Activated T-cell treated with anti-CD3 and anti-CD28 coated beads, Interleukin-2, amount 50 U/mL, for 4 hours (primary cell): ENCODE data around the gene GNG2. TPM values are rescaled to one million over a fixed set of nuclear protein-coding genes. Genes with fewer than 3 reads are reported as not detected.

Experiments used
- ATAC-seq, 2 donors: fragments of 200-7000 bp; cut with Tn5 transposase; one replicate each; pipeline ENCODE4 v1.10.0; 2021
- DNase-seq: peaks from one replicate; pipeline ENCODE4 v3.0.0-alpha.2; 2020
- H3K27me3 Mint-ChIP-seq: one replicate; pipeline ENCODE4 v1.8.0; 2021; ENCODE audit warnings: low read depth, mixed read lengths
- H3K36me3 Mint-ChIP-seq: one replicate; pipeline ENCODE4 v1.8.0; 2022; ENCODE audit warnings: mixed read lengths; ENCODE audit not compliant: insufficient read depth
- H3K4me1 Mint-ChIP-seq: one replicate; pipeline ENCODE4 v1.8.0; 2021; ENCODE audit warnings: low read depth, mixed read lengths
- H3K4me3 Mint-ChIP-seq: one replicate; pipeline ENCODE4 v1.8.0; 2021; ENCODE audit warnings: mild to moderate bottlenecking, moderate library complexity, mixed read lengths
- H3K9me3 Mint-ChIP-seq: one replicate; pipeline ENCODE4 v1.8.0; 2021; ENCODE audit warnings: mixed read lengths
- total RNA-seq, 3 donors: library from RNA; stranded (reverse); gene quantifications; one replicate each; pipeline ENCODE4 v1.2.1, GENCODE V29; 2021

Gene GNG2
- total RNA-seq = 10 to 100 TPM; 28.4 to 47.3 (median 42.9) TPM

- DNase-seq = peak; percentile 71
- H3K36me3 Mint-ChIP-seq = peaks cover 11% of the 10 kb centered on the region
- H3K4me1 Mint-ChIP-seq = peaks cover 69% of the 10 kb centered on the region
- ATAC-seq = peak; percentile 94
- no peaks in the 10 kb centered on the region for H3K27me3 Mint-ChIP-seq
- H3K9me3 Mint-ChIP-seq = peaks cover 4% of the 10 kb centered on the region
- H3K4me3 Mint-ChIP-seq = peak within 1 kb of the TSS; percentile 96
These were observed at the start of gene GNG2 for GRCh38 chr14:51860164-51860824. Gene GNG2, plus strand, starts transcription at chr14:51860612. Its CDS starts 90,067 bp downstream, at chr14:51950679.

GRCh38 chr14:51811706-51812105 lies 48.7 kb upstream of the GNG2 start:
- no peaks in the 10 kb centered on the region for H3K27me3 Mint-ChIP-seq
- H3K4me3 Mint-ChIP-seq = no peak overlapping the region
- DNase-seq = no peak
- no peaks in the 10 kb centered on the region for H3K4me1 Mint-ChIP-seq
- H3K36me3 Mint-ChIP-seq = no peaks in the 10 kb centered on the region
- no peak for ATAC-seq
- peaks cover 9% of the 10 kb centered on the region for H3K9me3 Mint-ChIP-seq

DNA sequence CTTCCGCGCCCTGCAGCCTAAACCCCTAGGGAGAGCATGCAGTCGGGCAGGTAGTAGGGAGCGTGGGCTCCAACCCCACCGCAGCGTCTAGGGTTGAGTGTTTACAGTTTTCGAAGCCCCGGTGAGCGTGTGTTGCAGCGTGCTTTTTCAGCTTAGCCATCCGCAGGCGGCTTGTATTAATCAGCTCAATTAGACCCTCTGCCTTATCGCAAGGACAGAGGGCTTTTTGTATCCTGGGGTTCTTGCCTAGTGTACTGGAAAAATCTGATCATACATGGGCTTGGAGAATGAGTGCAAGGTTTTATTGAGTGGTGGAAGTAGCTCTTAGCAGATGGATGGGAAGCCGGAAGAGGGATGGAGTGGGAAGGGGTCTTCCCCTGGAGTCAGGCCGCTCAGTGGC lies 44.4 kb upstream of the GNG2 start:
- Mint-ChIP-seq H3K36me3 (no peaks in the 10 kb centered on the region), H3K4me1 (no peaks in the 10 kb centered on the region), H3K9me3 (no peaks in the 10 kb centered on the region), H3K27me3 (peaks cover 4% of the 10 kb centered on the region), H3K4me3 (no peak overlapping the region)
- DNase-seq (no peak), ATAC-seq (no peak)

- DNase-seq (no peak), ATAC-seq (no peak)
- Mint-ChIP-seq H3K4me3 (no peak overlapping the region), H3K4me1 (no peaks in the 10 kb centered on the region), H3K36me3 (no peaks in the 10 kb centered on the region), H3K27me3 (peaks cover 4% of the 10 kb centered on the region), H3K9me3 (no peaks in the 10 kb centered on the region)
These were observed 43.1 kb upstream of the GNG2 start for GRCh38 chr14:51817326-51817725.

DNA sequence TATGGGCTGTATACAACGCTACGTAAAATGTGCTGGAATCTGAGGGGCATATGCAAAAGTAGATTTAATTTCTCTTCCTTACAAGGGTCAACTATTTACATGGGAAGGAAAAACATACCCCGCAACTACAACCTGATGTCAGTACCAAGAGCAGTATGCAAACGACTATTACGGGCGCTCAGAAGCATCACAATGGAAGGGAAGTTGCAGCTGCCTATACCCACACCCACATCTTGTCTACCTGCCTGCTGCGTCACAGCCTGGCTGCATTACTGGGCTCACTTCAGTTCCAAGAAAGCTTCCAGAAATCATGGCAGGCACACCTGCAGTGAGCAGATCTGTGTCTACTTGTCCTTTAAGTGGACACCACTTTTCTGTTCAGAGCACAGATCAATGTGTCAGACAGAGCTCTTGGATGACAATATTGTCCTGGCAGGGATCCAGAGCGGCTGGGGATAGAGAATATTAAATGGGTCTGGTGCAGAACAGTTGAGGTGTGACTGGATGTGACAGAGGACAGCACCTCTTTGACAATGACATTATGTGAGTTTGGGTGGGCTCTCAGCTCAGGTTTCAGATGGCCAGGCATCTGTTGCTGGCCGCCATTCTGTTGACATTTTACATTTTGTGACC lies 41.5 kb upstream of the GNG2 start:
- ATAC-seq (no peak), DNase-seq (no peak)
- peaks cover 4% of the 10 kb centered on the region for H3K27me3 Mint-ChIP-seq
- H3K4me1 Mint-ChIP-seq = no peaks in the 10 kb centered on the region
- no peaks in the 10 kb centered on the region for H3K36me3 Mint-ChIP-seq
- H3K9me3 Mint-ChIP-seq = no peaks in the 10 kb centered on the region
- H3K4me3 Mint-ChIP-seq = no peak overlapping the region

GRCh38 chr14:51821822-51822221 lies 38.6 kb upstream of the GNG2 start:
- ATAC-seq (no peak), DNase-seq (no peak)
- Mint-ChIP-seq H3K27me3 (peaks cover 4% of the 10 kb centered on the region), H3K4me3 (no peak overlapping the region), H3K9me3 (no peaks in the 10 kb centered on the region), H3K36me3 (no peaks in the 10 kb centered on the region), H3K4me1 (no peaks in the 10 kb centered on the region)

- Mint-ChIP-seq H3K36me3 (no peaks in the 10 kb centered on the region), H3K9me3 (no peaks in the 10 kb centered on the region), H3K4me3 (no peak overlapping the region), H3K4me1 (no peaks in the 10 kb centered on the region), H3K27me3 (peaks cover 4% of the 10 kb centered on the region)
- DNase-seq = no peak
- no peak for ATAC-seq
These were observed 37.9 kb upstream of the GNG2 start for GRCh38 chr14:51822499-51822898.

DNA sequence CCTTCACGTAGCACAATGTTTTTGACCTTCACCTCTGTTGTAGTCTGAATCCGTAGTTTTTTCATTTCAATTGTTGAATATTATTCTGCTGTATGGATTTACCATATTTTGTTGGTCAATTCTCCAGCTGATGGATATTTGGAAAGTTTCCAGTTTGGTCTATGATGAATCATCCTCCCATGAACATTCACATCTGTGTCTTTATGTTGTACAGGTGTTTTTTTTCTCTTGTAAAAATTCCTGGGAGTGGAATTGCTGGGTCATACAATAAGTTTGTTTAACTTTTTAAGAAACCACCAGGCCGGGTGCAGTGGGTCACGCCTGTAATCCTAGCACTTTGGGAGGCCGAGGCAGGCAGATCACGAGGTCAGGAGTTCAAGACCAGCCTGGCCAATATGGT lies 36.7 kb upstream of the GNG2 start:
- Mint-ChIP-seq H3K36me3 (no peaks in the 10 kb centered on the region), H3K9me3 (no peaks in the 10 kb centered on the region), H3K4me3 (no peak overlapping the region), H3K4me1 (no peaks in the 10 kb centered on the region), H3K27me3 (no peaks in the 10 kb centered on the region)
- ATAC-seq (no peak), DNase-seq (no peak)

DNA sequence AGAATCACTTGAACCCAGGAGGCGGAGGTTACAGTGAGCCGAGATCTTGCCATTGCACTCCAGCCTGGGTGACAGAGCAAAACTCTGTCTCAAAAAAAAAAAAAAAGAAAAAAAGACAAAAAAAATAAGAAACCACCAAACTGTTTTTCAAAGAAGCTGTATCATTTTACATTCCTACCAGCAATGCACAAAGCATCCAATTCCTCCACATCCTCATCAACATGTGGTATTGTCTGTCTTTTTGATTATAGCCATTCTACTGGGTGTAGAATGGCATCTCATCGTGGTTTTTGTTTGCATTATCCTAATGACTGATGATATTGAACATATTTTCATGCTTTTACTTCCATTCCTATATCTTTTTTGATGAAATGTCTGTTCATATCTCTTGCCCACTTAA lies 36.2 kb upstream of the GNG2 start:
- Mint-ChIP-seq H3K27me3 (no peaks in the 10 kb centered on the region), H3K9me3 (no peaks in the 10 kb centered on the region), H3K36me3 (no peaks in the 10 kb centered on the region), H3K4me1 (no peaks in the 10 kb centered on the region), H3K4me3 (no peak overlapping the region)
- ATAC-seq = no peak
- DNase-seq = no peak

DNA sequence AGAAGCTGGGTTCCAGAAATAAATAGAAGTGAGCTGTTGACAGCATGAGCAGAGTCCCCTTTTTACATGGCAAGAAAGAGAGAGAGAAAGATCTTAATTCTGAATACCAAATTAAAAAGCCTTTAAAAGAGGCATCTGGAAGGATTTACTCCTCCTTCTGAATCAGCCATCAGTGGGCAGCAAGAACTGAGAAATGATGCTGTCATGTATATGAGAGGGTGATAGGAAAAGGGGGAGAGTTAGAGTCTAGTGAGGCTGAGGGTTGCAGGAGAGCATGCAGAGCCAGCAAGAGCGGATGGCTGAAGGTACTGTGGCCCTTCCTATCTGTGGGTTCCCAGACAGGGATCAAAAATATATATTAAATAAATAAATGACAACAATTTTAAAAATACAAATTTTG lies 34.5 kb upstream of the GNG2 start:
- H3K9me3 Mint-ChIP-seq = no peaks in the 10 kb centered on the region
- DNase-seq (no peak), ATAC-seq (no peak)
- no peaks in the 10 kb centered on the region for H3K27me3 Mint-ChIP-seq
- no peaks in the 10 kb centered on the region for H3K36me3 Mint-ChIP-seq
- H3K4me3 Mint-ChIP-seq = no peak overlapping the region
- H3K4me1 Mint-ChIP-seq = no peaks in the 10 kb centered on the region

DNA sequence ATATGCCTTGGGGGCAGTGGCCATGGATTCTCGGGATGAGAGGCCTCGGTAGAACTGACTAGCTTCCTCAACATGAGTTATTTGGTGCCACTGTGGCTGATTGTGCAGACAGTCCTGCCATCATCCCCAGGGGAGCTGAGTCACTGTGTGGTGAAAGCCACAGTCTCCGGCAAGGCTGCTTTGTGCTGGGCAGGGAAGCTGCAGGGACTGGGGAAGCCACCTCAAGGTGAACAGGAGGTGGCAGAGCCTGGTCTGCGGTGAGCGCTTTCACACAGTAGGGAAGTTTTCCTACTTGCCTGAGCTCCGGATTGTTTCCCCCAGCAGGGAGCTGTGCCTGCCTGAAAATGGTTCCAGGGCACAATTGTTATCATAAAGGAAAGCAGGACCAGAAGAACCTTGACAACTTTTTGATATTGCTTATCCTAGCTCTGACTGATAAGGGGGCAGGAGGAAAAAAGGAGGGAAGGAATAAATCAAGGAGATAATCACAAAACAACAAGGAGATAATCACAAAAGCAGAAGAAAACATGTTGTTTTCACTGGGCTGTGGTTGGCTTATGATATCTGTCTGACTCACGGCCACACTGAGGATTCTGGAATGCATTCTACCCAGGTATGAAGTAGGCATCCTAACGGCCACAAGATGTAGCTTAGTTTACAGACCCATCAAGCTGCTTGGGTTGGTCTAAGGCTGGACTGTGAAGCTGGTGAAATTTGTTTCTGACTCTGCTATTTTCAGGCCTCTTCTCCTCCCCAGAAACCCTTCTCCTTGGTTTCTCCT lies 32.2 kb upstream of the GNG2 start:
- H3K27me3 Mint-ChIP-seq = no peaks in the 10 kb centered on the region
- no peak overlapping the region for H3K4me3 Mint-ChIP-seq
- ATAC-seq (peak; percentile 99), DNase-seq (peak; percentile 67)
- H3K9me3 Mint-ChIP-seq = peaks cover 9% of the 10 kb centered on the region
- no peaks in the 10 kb centered on the region for H3K4me1 Mint-ChIP-seq
- H3K36me3 Mint-ChIP-seq = no peaks in the 10 kb centered on the region

DNA sequence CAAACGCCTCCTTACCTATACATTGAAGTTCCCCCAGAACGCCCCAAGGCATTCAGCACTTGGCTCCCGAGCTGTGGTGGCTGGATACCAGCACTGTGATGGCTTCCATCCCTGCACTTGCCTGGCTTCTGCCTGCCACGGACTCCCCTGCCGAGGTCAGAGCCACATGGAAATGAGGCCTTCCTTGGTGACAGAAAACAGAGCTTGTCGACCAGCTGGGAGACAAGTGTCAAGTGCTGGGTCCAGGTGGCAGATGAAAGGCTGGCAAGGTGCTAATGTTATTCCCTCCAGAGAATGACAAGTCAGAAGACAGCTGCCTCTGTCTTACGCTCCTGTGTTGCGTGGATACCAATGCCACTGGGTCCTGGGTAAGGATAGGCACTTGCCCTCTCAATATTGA lies 26.2 kb upstream of the GNG2 start:
- ATAC-seq (no peak), DNase-seq (no peak)
- H3K27me3 Mint-ChIP-seq = no peaks in the 10 kb centered on the region
- peaks cover 9% of the 10 kb centered on the region for H3K9me3 Mint-ChIP-seq
- H3K4me1 Mint-ChIP-seq = no peaks in the 10 kb centered on the region
- H3K4me3 Mint-ChIP-seq = no peak overlapping the region
- no peaks in the 10 kb centered on the region for H3K36me3 Mint-ChIP-seq

GRCh38 chr14:51836417-51836816 lies 24.0 kb upstream of the GNG2 start:
- no peak for DNase-seq
- Mint-ChIP-seq H3K4me3 (no peak overlapping the region), H3K36me3 (no peaks in the 10 kb centered on the region), H3K27me3 (no peaks in the 10 kb centered on the region), H3K9me3 (peaks cover 9% of the 10 kb centered on the region), H3K4me1 (no peaks in the 10 kb centered on the region)
- no peak for ATAC-seq

DNA sequence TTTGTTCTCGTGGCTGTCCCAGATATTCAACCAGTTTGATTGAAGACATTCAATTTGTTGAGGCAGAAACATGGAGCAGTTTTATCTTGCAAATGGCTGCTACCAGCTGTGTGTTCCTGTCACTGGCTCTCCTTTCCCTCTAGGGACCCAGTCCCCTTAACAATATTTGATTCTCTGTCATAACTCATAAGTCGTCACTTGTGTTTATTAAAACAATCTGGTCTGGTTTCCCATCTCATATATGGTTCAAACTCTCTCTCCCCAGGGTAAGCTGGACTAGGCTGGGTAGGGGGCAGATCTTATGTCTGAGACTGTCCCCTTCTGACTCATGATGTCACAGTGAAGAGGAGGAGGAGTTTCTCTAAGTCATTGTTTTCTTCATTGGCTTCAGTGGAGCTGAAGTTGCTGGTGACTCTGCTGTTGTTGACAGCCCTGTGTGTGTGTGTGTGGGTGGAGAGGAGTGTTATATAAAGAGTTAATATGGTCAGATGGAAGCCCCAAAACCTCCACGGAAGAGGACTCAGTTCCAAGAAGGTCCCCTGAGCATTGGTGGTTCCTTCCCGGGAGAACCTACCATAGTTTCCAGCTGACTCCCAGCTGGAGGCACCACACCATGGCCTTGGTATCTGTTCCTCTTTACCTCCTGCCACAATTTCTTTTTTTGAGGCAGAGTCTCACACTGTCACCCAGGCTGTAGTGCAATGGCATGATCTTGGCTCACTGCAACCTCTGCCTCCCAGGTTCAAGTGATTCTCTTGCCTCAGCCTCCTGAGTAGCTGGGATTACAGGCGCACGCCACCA lies 16.1 kb upstream of the GNG2 start:
- H3K9me3 Mint-ChIP-seq = peaks cover 13% of the 10 kb centered on the region
- H3K4me3 Mint-ChIP-seq = no peak overlapping the region
- H3K27me3 Mint-ChIP-seq = no peaks in the 10 kb centered on the region
- peaks cover 52% of the 10 kb centered on the region for H3K4me1 Mint-ChIP-seq
- H3K36me3 Mint-ChIP-seq = peaks cover 9% of the 10 kb centered on the region
- ATAC-seq = no peak
- no peak for DNase-seq
